ENCODE data around the gene RNF125. TPM values are rescaled to one million over a fixed set of nuclear protein-coding genes. Genes with fewer than 3 reads are reported as not detected.

Gene RNF125
- total and polyA plus RNA-seq, 8 donors = 1.1 to 50.2 (median 3.0) TPM; not detected in 1

- 31 to 60% (median 33%) methylated on average over 3 of the region's 3 CpGs for WGBS, 5 donors
- DNase-seq = no peak
- Histone ChIP-seq H3K9me3 (peaks cover 16 to 43% (median 33%) of the 10 kb centered on the region in 4 donors), H3K4me1 (no peaks in the 10 kb centered on the region), H3K27ac (no peak overlapping the region), H3K27me3 (no peaks in the 10 kb centered on the region), H3K4me3 (no peak overlapping the region), H3K36me3 (no peaks in the 10 kb centered on the region)
- intact Hi-C loops (cut with DNase I; ENCODE audit: low total_unique reads) = no loop called here
- TF ChIP-seq POLR2AphosphoS5 (IDR thresholded peaks at IDR 0.05) (no peak), POLR2A (IDR thresholded peaks at IDR 0.05) (no peak), EP300 (IDR thresholded peaks at IDR 0.05) (no peak), CTCF (IDR thresholded peaks at IDR 0.05) (no peak)
Observed at GRCh38 chr18:31976242-31976641, 42.4 kb upstream of the RNF125 start.

- peak in 1 of 2 donors; percentile 58 for DNase-seq
- WGBS, 5 donors = 63 to 76% (median 66%) methylated on average over 9 of the region's 9 CpGs
- Histone ChIP-seq H3K4me1 (no peaks in the 10 kb centered on the region), H3K36me3 (no peaks in the 10 kb centered on the region), H3K27me3 (no peaks in the 10 kb centered on the region), H3K9me3 (peaks cover 16 to 43% (median 33%) of the 10 kb centered on the region in 4 donors), H3K27ac (no peak overlapping the region), H3K4me3 (no peak overlapping the region)
- intact Hi-C loops (cut with DNase I; ENCODE audit: low total_unique reads) = no loop called here
- TF ChIP-seq EP300 (IDR thresholded peaks at IDR 0.05) (no peak), POLR2AphosphoS5 (IDR thresholded peaks at IDR 0.05) (no peak), CTCF (IDR thresholded peaks at IDR 0.05) (peak in 5 of 7 experiments; percentile 33 to 67 (median 57)), POLR2A (IDR thresholded peaks at IDR 0.05) (no peak)
Observed at GRCh38 chr18:31977270-31977872, 41.3 kb upstream of the RNF125 start.

- intact Hi-C loops (cut with DNase I; ENCODE audit: low total_unique reads) = no loop called here
- Histone ChIP-seq H3K27me3 (no peaks in the 10 kb centered on the region), H3K9me3 (peaks cover 16 to 31% (median 25%) of the 10 kb centered on the region in 4 donors), H3K4me1 (peaks cover 0 to 10% (median 6%) of the 10 kb centered on the region in 4 donors), H3K27ac (no peak overlapping the region), H3K36me3 (no peaks in the 10 kb centered on the region), H3K4me3 (no peak overlapping the region)
- no peak for TF ChIP-seq EP300 (IDR thresholded peaks at IDR 0.05)
- no peak for TF ChIP-seq POLR2A (IDR thresholded peaks at IDR 0.05)
- no peak for TF ChIP-seq CTCF (IDR thresholded peaks at IDR 0.05)
- TF ChIP-seq POLR2AphosphoS5 (IDR thresholded peaks at IDR 0.05) = no peak
- DNase-seq = no peak
- 94 to 97% (median 95%) methylated on average over 5 of the region's 5 CpGs for WGBS, 5 donors
Observed at GRCh38 chr18:31978616-31979015, 40.0 kb upstream of the RNF125 start.

GRCh38 chr18:31979714-31980113 lies 38.9 kb upstream of the RNF125 start:
- no peaks in the 10 kb centered on the region for H3K27me3 ChIP-seq
- H3K36me3 ChIP-seq = no peaks in the 10 kb centered on the region
- WGBS, 5 donors = 75 to 91% (median 79%) methylated on average over 2 of the region's 2 CpGs
- H3K4me3 ChIP-seq = no peak overlapping the region
- intact Hi-C loops (cut with DNase I; ENCODE audit: low total_unique reads) = no loop called here
- TF ChIP-seq POLR2A (IDR thresholded peaks at IDR 0.05) = no peak
- no peak for TF ChIP-seq EP300 (IDR thresholded peaks at IDR 0.05)
- no peak for TF ChIP-seq CTCF (IDR thresholded peaks at IDR 0.05)
- TF ChIP-seq POLR2AphosphoS5 (IDR thresholded peaks at IDR 0.05) = no peak
- H3K27ac ChIP-seq = no peak overlapping the region
- peaks cover 8 to 20% (median 14%) of the 10 kb centered on the region in 4 donors for H3K9me3 ChIP-seq
- H3K4me1 ChIP-seq = peaks cover 0 to 10% (median 8%) of the 10 kb centered on the region in 4 donors
- DNase-seq = no peak

Measured in stomach (tissue), 9 donors.